Fibroblast of skin of left biceps (primary cell): ENCODE results near the gene ABTB2.

ENCODE experiments used
- DNase-seq, 2 experiments: peaks; one replicate each; pipeline ENCODE4 v3.0.0-alpha.2; 2013; ENCODE audit warnings: low read depth in 2 of 2

Gene ABTB2

GRCh38 chr11:34169686-34170085 is 188.1 kb downstream of the ABTB2 start:
- DNase-seq: no peak

GRCh38 chr11:34168642-34169420 is 189.0 kb downstream of the ABTB2 start:
- no peak for DNase-seq

- DNase-seq: no peak
Observed at GRCh38 chr11:34167961-34168360, 189.8 kb downstream of the ABTB2 start.

GRCh38 chr11:34166806-34167740 is 190.7 kb downstream of the ABTB2 start:
- DNase-seq: no peak

GRCh38 chr11:34165786-34166555 is 191.8 kb downstream of the ABTB2 start:
- no peak for DNase-seq

GRCh38 chr11:34165121-34165520 is 192.7 kb downstream of the ABTB2 start:
- DNase-seq: no peak

GRCh38 chr11:34162856-34163255 is 195.0 kb downstream of the ABTB2 start:
- DNase-seq: no peak

GRCh38 chr11:34162493-34162820 is 195.4 kb downstream of the ABTB2 start:
- DNase-seq: no peak

GRCh38 chr11:34161812-34162492 is 195.9 kb downstream of the ABTB2 start:
- DNase-seq: no peak

- DNase-seq: no peak
Observed at GRCh38 chr11:34161361-34161760, 196.4 kb downstream of the ABTB2 start.

GRCh38 chr11:34160791-34161190 is 197.0 kb downstream of the ABTB2 start:
- DNase-seq: no peak

- DNase-seq: no peak
Observed at GRCh38 chr11:34160049-34160721, 197.6 kb downstream of the ABTB2 start.

- DNase-seq: no peak
Observed at GRCh38 chr11:34158661-34159060, 199.1 kb downstream of the ABTB2 start.

- DNase-seq: no peak
Observed at GRCh38 chr11:34157163-34157562, 200.6 kb downstream of the ABTB2 start.

- DNase-seq: no peak
Observed at GRCh38 chr11:34155757-34156062, 202.1 kb downstream of the ABTB2 start.

GRCh38 chr11:34155057-34155756 is 202.6 kb downstream of the ABTB2 start:
- DNase-seq: no peak

GRCh38 chr11:34154059-34154875 is 203.5 kb downstream of the ABTB2 start:
- no peak for DNase-seq

- no peak for DNase-seq
Observed at GRCh38 chr11:34151916-34152845, 205.6 kb downstream of the ABTB2 start.

GRCh38 chr11:34151166-34151565 is 206.6 kb downstream of the ABTB2 start:
- DNase-seq: no peak
